Activated CD4-positive, alpha-beta T cell treated with anti-CD3 and anti-CD28 coated beads, Interleukin-2, amount 50 U/mL, for 16 hours (primary cell): ENCODE measurements around the gene TNNC2.
"Not testable (repeated sequence)": the region's sequence is repeated elsewhere in the genome, so short reads cannot be mapped to it uniquely, and the experiment has no call there.

Source experiments
- DNase-seq: peaks from one replicate; pipeline ENCODE4 v3.0.0-alpha.2; 2020

The TNNC2 gene

DNA sequence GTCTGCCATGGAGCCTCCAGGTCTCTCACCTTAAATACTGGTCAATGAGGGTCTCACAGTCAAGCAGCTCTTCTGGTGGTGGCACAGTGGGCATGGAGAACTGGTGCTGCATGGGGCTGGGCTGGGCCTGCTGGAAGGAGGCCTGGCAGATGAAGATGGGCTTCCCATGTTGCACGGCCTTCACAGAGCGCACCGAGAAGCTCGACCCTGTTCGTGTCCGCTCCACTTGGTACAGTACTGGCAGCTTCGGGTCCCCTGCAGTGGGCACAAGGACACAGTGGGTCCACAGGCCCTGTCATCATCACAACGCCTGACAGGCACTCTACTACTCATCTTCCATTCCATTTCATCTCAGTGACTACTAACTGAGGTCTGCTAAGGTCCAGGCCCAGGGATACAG lies 21.3 kb upstream of the TNNC2 start:
- no peak for DNase-seq

- no peak for DNase-seq
These were observed 18.3 kb upstream of the TNNC2 start for GRCh38 chr20:45845452-45845851.

DNA sequence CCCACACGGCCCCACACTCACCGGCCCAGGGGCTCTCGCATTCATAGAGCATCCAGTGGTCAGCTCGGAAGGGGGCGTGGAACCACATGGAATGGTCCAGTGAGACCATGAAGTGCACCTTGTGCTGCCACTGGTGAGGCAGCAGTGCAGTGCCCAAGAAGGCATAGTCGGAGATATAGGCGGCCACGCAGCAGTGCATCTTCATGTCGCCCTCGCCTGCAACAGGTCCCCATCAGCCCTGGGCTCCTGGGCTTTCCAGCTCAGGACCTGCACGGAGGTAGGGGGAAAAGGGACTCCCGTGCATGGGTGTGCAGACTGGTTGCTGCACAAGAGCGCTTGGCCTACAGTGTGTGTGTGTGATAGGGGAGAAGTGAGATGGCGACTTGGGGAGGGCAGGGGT lies 16.4 kb upstream of the TNNC2 start:
- no peak for DNase-seq

DNA sequence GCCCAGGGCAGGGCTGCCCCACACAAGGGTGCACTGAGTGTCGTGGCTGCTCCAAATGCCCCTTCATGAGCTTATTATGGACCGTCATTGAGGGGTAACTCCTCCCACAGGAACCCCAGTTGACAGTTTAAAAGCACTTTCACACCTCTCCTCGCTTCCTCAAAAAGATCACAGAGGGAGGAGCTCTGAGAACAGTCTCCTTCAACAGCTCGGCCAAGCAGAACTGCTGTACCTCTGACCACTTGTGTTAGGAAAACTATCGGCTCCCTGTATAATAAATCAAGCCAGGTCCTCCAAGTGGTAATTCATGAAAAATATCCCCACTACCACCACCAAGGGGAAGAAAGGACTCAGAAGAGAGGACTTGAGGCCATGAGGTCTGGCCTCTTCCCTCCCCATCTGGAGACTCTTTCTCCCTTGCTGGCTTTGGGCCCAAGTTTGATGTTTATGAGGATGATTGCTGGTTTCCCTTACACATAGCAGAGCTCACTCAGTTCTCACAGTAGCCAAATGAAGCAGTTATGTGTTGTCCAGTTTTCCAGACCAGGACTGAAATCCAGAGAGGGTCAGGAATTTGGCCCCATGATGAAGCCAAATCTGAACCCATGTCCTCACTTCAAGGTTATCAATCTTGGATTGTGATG lies 15.2 kb upstream of the TNNC2 start:
- no peak for DNase-seq

DNA sequence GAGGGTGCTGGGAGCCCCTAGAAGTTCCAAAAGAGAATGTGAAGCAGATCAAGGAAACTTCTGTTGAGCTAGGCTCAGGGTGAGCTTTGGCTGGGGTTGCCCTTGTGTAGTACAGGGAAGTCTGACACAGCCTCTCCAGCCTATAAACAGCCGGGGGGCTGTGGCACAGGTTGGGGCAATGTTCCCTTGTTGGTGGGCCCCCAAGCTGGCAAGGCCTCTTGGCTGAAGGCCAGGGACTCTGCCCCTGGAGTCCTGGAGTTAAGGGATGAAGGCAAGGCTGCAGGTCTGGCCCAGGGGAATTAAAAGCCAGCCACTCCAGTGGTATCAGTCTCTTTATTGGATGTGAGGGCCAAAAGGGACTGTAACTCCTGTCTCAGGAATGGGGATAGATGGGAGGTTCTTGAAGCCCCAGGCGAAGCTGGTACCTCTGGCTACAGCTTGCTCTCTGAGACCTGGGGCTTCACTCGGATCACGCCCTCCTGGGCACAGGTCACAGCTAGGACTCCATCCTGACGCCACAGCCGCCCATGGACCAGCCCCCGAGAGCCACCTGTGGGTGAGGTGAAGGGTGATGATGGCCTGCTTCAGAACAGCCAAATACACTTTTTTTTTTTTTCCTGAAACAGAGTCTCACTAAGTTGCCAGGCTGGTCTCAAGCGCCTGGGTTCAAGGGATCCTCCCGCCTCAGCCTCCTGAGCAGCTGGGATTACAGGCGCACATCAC lies 14.5 kb upstream of the TNNC2 start:
- no peak for DNase-seq

DNA sequence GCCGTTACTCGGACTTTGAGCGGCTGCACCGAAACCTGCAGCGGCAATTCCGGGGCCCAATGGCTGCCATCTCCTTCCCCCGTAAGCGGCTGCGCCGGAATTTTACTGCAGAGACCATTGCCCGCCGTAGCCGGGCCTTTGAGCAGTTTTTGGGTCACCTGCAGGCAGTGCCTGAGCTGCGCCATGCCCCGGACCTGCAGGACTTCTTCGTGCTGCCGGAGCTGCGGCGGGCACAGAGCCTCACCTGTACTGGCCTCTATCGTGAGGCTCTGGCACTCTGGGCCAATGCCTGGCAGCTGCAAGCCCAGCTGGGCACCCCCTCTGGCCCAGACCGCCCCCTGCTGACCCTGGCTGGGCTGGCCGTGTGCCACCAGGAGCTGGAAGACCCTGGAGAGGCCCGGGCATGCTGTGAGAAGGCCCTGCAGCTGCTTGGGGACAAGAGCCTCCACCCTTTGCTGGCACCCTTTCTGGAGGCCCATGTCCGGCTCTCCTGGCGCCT lies 13.6 kb upstream of the TNNC2 start:
- DNase-seq, result no peak

GRCh38 chr20:45836841-45837240 lies 9.7 kb upstream of the TNNC2 start:
- no peak for DNase-seq

DNA sequence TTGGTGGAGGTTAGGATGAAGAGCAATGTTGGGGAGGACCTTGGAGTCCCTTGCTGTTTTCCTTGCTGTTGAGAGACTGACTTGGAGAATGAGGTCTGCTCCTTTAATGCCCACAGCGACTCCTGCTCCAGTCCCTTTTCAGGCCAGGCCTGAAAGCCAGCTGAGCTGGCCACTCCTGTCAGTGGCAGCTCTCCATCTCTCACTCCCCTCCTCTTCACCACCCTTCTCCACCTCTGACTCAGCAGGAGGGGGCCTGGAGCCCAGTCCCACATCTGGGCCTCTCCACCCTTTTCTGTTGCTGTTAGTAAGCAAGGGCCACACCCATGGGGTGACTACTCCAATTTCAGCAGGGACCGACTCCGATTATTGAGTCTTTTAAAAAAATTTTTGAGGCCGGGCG lies 8.7 kb upstream of the TNNC2 start:
- no peak for DNase-seq

GRCh38 chr20:45835329-45835765 lies 8.2 kb upstream of the TNNC2 start:
- DNase-seq, result no peak

DNA sequence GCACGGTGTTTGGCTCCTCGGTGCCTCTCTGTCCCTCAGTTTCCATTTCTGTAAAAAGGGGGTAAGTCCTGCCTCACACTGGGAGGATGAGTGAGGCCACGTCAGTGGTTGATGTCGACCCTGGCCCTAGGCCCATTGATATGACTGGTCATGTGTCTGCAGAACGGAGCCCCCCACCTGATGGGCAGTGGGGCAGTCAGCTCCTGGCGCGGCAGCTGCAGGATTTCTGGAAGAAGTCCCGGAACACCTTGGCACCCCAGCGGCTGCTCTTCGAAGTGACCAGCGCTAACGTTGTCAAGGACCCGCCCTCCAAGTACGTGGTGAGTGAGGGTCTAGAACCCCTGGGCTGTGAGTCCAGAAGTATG lies 7.7 kb upstream of the TNNC2 start:
- DNase-seq, result no peak

- DNase-seq, result peak; percentile 28
These were observed 7.0 kb upstream of the TNNC2 start for GRCh38 chr20:45833883-45834796.

DNA sequence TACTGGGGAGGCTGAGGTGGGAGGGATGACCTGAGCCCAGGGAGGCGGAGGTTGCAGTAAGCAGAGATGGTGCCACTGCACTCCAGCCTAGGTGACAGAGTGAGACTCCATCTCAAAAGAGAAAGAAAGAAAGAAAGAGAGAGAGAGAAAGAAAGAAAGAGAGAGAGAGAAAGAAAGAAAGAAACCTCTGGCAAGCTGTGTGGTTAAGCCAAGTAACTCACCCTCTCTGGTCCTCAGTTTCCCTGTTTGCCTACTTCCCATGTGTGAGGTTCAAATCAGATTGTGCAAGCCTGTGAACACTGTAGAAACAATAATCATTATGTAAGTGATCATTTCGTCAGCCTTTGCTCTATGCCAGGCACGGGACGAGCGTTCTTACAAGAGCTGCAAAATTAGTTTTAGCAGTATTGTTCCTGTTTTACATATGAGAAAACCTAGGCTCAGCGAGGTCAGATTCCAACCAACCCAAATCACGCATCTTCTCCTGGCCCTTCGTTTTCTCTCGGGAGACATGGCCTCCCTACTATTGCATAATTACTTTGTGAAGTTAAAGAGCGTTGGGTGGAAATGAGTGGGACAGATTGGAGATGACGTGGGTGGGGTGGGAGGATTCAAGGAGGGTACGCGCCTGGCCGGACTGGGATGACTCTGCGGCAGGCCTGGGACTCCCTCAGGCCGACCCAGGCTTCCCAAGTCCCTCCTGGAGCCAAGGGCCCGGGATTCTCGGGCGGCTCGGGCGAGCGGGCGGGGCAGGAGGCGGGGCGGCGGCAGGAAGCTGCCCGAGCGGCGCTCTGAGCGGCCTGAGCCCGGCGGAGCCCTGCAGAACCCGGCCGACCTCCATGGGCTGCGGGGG lies 6.1 kb upstream of the TNNC2 start, which contains the start of gene SNX21:
Gene SNX21 (plus strand): TSS at position 770 of the 853 bp plus-strand sequence. CDS start 121 bp downstream, outside the sequence.
- peak; percentile 55 for DNase-seq

GRCh38 chr20:45832619-45833018 lies 5.5 kb upstream of the TNNC2 start:
- DNase-seq, result no peak

GRCh38 chr20:45829673-45830106 lies 2.6 kb upstream of the TNNC2 start:
- DNase-seq, result not testable (repeated sequence)

GRCh38 chr20:45828589-45828988 lies 1.5 kb upstream of the TNNC2 start:
- no peak for DNase-seq

DNA sequence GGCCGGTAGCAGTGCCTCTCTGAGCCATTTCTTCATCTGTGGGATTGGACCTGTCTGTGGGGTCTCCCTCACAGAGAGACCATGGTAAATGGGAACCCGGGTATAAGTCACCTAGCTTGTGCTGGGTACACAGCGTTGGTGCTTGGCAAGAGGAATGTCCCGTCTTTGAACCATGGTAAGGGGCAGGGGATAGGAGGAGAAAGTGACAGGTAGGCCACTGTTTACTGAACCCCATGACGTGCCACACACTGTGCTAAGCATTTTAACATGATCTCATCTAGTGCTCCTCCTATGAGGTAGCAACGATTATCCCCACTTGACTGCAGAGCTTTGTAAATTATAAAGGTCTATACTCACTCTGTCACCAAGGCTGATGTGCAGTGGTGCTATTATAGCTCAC lies 600 bp upstream of the TNNC2 start:
- no peak for DNase-seq

DNA sequence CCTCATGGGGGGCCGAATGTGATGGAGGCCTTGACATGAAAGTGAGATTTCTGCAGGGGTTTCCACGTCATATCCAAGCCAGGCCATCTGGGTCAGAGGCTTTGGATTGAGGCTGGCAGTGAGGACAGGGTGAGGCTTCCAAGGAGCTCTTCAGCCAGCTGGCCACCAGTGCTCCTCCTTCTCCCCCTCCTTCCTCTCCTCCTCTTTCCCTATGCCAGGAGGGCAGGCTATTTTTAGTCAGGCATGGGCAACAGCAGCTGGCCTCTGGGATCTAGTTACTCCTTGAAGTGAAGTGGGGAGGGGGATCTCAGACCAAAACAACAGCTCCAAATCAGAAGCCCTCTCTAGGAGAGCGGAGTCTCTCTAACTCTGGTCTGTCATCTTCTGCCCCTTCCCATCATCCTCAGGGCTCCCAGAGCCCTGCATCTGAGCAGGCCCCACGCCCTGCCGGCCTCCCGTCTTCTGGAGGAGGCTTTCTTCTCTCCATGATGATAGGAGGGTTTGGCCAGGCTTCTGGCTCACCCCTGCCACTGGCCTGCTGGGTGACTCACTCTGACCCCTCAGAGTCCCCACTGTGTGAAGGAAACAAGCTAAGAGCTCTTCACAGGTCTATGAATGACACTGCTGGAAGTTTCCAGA lies 612 bp downstream of the TNNC2 start:
- DNase-seq, result no peak

DNA sequence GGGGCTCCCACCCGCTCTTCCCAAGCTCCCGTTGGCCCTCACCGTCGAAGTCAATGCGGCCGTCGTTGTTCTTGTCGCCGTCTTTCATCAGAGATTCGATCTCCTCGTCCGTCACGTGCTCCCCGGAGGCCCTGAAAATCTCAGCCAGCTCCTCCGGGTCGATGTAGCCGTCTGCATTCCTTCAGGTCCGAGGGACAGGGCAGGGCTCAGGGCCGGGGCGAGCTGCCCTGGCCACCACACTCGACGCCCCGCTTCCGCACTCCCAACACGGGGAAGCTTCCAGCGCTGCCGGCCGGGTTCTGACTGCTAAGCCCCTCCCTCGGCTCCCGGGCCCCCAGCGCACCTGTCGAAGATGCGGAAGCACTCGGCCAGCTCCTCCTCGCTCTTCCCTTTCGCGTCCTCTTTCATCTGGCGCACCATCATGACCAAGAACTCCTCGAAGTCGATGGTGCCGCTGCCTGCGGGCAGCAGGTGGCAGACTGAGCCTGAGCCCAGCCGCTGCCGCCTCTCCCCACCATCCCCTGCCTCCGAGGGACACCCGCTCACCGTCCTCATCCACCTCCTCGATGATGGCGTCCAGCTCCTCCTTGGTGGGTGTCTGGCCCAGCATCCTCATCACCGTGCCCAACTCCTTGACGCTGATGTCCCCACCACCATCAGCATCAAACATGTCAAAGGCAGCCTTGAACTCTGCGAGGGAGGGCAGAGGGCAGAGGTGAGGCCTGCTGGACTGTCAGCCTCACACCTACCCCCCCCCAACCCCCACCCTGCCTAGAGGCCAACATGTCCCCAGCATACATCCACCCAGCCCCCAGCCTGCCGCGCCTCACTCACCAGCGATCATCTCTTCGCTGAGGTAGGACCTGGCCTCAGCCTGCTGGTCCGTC lies 2.9 kb downstream of the TNNC2 start:
- DNase-seq, result peak; percentile 58

DNA sequence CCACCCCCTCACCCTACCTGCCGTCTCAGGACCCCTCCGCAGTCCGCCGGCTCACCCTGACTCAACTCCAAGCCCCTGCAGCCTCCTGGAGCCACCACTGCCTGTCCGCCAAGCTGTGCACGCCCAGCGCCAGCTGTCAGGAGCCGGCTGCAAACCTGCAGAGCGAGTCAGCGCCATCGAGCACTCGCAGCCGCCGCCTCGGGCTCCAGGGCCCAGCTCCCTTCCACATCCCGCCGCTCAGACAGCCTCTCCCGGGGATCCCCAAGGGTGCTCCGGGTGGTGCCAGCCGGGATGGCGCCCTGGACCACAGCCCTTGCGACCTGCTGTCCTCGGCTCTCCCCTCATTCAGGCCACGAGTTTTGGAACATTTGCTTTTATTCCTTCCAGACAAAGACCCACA lies 4.3 kb downstream of the TNNC2 start:
- DNase-seq, result no peak

DNA sequence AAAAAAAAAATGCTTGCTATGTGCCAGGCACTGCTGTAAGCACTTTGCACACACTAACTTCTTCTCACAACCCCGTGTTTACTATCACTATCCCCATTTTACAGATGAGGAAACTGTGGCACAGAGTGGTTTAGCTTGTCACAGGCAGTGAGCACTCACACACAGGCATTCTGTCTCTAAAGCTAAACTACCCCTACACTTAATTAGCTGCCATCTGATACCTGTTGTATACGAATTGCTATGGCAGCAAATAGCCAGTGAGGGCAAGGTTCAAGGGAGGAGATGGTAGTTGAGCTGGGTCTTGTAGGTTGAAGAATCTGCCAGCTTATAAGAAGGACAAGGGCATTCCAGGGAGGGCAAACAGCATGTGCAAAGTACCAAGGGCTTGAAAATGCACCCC lies 5.2 kb downstream of the TNNC2 start:
- DNase-seq, result no peak

DNA sequence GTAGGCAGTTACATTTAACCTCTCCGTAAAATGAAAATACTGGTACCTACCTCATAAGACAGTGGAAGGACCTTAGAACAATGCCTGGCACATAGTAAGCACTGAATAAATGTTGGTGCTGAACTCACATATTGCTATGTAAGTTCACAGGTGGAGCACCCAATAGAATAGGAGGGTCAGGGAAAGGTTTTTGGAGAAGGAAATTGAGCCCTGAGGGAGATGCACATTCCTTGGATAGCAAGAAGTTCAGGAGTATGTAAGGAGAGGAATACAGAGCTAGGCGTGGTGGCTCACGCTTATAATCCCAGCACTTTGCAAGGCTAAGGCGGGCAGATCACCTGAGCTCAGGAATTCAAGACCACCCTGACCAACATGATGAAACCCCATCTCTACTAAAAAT lies 7.6 kb downstream of the TNNC2 start:
- DNase-seq, result no peak
